Fibroblast of skin of right quadriceps (primary cell): Measurements from ENCODE around the gene KDM4B.
A peak's percentile ranks its signal among the peaks of the same experiment; 100 is the strongest.

Experiments
- DNase-seq: peaks from one replicate; pipeline ENCODE4 v3.0.0-alpha.2; 2013

Gene KDM4B

GRCh38 chr19:5036698-5037563 is 68.0 kb downstream of the KDM4B start:
- DNase-seq = peak; percentile 30

GRCh38 chr19:5037936-5038335 is 69.0 kb downstream of the KDM4B start:
- DNase-seq = peak; percentile 25

- peak; percentile 29 for DNase-seq
These were observed 69.8 kb downstream of the KDM4B start for GRCh38 chr19:5038631-5039271.

GRCh38 chr19:5039642-5040543 is 71.0 kb downstream of the KDM4B start:
- DNase-seq = no peak

- no peak for DNase-seq
These were observed 71.7 kb downstream of the KDM4B start for GRCh38 chr19:5040544-5041167.

GRCh38 chr19:5041168-5041912 is 72.4 kb downstream of the KDM4B start:
- no peak for DNase-seq

GRCh38 chr19:5041913-5042187 is 72.9 kb downstream of the KDM4B start:
- DNase-seq = no peak

GRCh38 chr19:5042556-5042955 is 73.6 kb downstream of the KDM4B start:
- no peak for DNase-seq

- no peak for DNase-seq
These were observed 76.1 kb downstream of the KDM4B start for GRCh38 chr19:5045029-5045428.

- no peak for DNase-seq
These were observed 77.0 kb downstream of the KDM4B start for GRCh38 chr19:5045956-5046338.

- DNase-seq = peak; percentile 59
These were observed 77.6 kb downstream of the KDM4B start for GRCh38 chr19:5046339-5047039.

- no peak for DNase-seq
These were observed 78.5 kb downstream of the KDM4B start for GRCh38 chr19:5047251-5047935.

- peak; percentile 78 for DNase-seq
These were observed 79.3 kb downstream of the KDM4B start for GRCh38 chr19:5048091-5048726.

- peak; percentile 70 for DNase-seq
These were observed 80.0 kb downstream of the KDM4B start for GRCh38 chr19:5048727-5049553.

- no peak for DNase-seq
These were observed 80.6 kb downstream of the KDM4B start for GRCh38 chr19:5049561-5049960.

- no peak for DNase-seq
These were observed 81.2 kb downstream of the KDM4B start for GRCh38 chr19:5050067-5050656.

- DNase-seq = no peak
These were observed 82.0 kb downstream of the KDM4B start for GRCh38 chr19:5050905-5051304.

GRCh38 chr19:5051619-5052018 is 82.7 kb downstream of the KDM4B start:
- no peak for DNase-seq

- DNase-seq = no peak
These were observed 83.6 kb downstream of the KDM4B start for GRCh38 chr19:5052515-5052914.
